ENCODE measurements around the gene REPIN1. TPM values are rescaled to one million over a fixed set of nuclear protein-coding genes. Genes with fewer than 3 reads are reported as not detected.

REPIN1 gene
- total and polyA plus RNA-seq, 10 donors, result 47.9 to 126 (median 111) TPM

DNA sequence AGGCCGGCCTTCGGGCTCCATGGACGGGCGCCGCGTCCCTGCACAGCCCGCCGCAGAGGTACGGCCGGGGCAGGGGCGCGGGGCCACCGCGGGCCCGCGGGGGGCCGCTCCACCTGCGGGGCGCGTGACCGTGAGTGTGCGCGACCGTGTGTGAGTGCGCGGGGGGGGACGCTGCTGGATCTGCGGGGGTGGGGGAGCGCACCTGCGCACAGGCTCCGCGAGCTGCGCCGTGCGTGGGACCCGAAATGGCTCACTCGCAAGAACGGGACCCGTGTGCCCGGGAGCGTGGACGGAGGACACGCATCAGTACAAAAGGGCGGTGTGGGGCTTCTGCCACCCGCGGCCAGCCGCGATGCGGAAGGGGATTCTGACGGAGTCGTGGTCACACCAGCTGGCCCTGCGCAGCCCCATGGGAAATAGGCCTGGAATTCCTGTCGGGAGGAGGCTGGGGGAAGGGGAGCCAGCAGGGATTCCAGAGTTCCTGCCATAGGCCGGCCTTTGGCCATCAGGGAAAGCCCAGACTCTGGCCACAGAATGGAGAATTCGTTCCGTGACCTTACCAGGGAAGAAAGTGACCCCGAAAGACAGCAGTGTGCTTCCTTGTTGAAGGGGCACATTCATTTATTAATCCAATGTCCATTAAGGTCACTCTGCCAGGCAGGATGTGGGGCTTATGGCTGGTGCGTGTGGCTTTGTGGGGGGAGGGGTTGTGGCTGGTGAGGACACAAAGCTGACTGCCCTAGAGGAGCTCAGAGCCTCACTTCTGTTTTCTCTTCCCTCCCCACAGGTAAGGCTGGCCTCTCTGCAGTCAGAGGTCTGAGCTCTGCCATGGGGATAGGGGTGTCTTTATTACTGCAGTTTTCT is 494 bp downstream of the REPIN1 start:
- Histone ChIP-seq H3K4me1 (peaks cover 27 to 93% (median 77%) of the 10 kb centered on the region in 6 donors), H3K36me3 (peaks cover 0 to 44% (median 32%) of the 10 kb centered on the region in 6 donors), H3K4me3 (peak overlapping the region; percentile 54 to 94 (median 84)), H3K27me3 (replicated peaks in 1 of 7) (no peaks in the 10 kb centered on the region), H3K27ac (peak overlapping the region; percentile 94 to 99 (median 97)), H3K9me3 (no peaks in the 10 kb centered on the region)
- WGBS, 5 donors, result 0 to 2% (median 1%) methylated on average over 29 to 58 of the region's 58 CpGs
- TF ChIP-seq CTCF (IDR thresholded peaks at IDR 0.05 in 8 of 11, conservative IDR thresholded peaks at IDR 0.05 in 3 of 11), result peak in 1 of 11 experiments; percentile 17
- no peak for TF ChIP-seq POLR2A (IDR thresholded peaks at IDR 0.05)
- peak in 2 of 3 donors; percentile 43 to 45 for TF ChIP-seq POLR2AphosphoS5 (IDR thresholded peaks at IDR 0.05)
- DNase-seq, result peak; percentile 93
- intact Hi-C loops (cut with DNase I; ENCODE audit: low total_unique reads), result no loop called here

GRCh38 chr7:150369748-150370501 is 1.3 kb downstream of the REPIN1 start:
- H3K4me1 ChIP-seq, result peaks cover 27 to 93% (median 74%) of the 10 kb centered on the region in 6 donors
- peak; percentile 78 for DNase-seq
- H3K27ac ChIP-seq, result peak overlapping the region; percentile 94 to 99 (median 97)
- WGBS, 5 donors, result 27 to 36% (median 30%) methylated on average over 16 to 23 of the region's 23 CpGs
- no peaks in the 10 kb centered on the region for H3K27me3 ChIP-seq (replicated peaks in 1 of 7)
- intact Hi-C loops (cut with DNase I; ENCODE audit: low total_unique reads), result no loop called here
- peaks cover 0 to 52% (median 35%) of the 10 kb centered on the region in 6 donors for H3K36me3 ChIP-seq
- no peaks in the 10 kb centered on the region for H3K9me3 ChIP-seq
- H3K4me3 ChIP-seq, result peak overlapping the region; percentile 54 to 94 (median 84)
- no peak for TF ChIP-seq CTCF (IDR thresholded peaks at IDR 0.05 in 8 of 11, conservative IDR thresholded peaks at IDR 0.05 in 3 of 11)
- no peak for TF ChIP-seq POLR2A (IDR thresholded peaks at IDR 0.05)
- no peak for TF ChIP-seq POLR2AphosphoS5 (IDR thresholded peaks at IDR 0.05)

DNA sequence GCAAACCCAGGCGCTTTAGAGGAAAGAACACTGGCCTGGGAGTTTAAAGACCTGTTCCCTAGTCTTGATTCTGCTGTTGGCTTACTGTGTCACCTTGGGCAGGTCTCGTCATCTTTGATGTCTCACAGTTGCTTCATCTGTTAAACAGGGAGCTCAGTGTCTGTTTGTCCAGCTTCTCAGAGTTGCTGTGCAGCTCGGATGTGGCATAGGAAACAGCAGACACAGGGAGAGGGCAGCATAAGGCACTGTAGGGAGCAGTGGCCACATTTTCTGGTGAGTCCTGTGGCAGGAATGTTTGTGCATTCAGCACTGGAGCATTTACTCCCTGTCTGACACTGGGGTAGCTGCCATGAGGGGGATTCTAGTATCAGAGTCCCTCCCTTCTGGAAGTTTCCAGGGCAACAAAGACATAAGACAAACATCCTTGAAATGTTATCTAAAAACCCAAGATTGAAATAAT is 2.0 kb downstream of the REPIN1 start:
- peaks cover 27 to 93% (median 70%) of the 10 kb centered on the region in 6 donors for H3K4me1 ChIP-seq
- peak overlapping the region in 5 of 8 donors; percentile 96 to 99 (median 97) for H3K27ac ChIP-seq
- TF ChIP-seq CTCF (IDR thresholded peaks at IDR 0.05 in 8 of 11, conservative IDR thresholded peaks at IDR 0.05 in 3 of 11), result no peak
- no peak for TF ChIP-seq POLR2AphosphoS5 (IDR thresholded peaks at IDR 0.05)
- TF ChIP-seq POLR2A (IDR thresholded peaks at IDR 0.05), result no peak
- WGBS, 5 donors, result 76 to 79% (median 77%) methylated on average over 3 of the region's 3 CpGs
- intact Hi-C loops (cut with DNase I; ENCODE audit: low total_unique reads), result no loop called here
- H3K4me3 ChIP-seq, result peak overlapping the region in 4 of 8 donors; percentile 82 to 94 (median 87)
- DNase-seq, result no peak
- peaks cover 0 to 53% (median 35%) of the 10 kb centered on the region in 6 donors for H3K36me3 ChIP-seq
- no peaks in the 10 kb centered on the region for H3K27me3 ChIP-seq (replicated peaks in 1 of 7)
- H3K9me3 ChIP-seq, result no peaks in the 10 kb centered on the region

All from spleen (tissue), 11 donors.